ENCODE results near the gene PRKAR2B.

Gene PRKAR2B

DNA sequence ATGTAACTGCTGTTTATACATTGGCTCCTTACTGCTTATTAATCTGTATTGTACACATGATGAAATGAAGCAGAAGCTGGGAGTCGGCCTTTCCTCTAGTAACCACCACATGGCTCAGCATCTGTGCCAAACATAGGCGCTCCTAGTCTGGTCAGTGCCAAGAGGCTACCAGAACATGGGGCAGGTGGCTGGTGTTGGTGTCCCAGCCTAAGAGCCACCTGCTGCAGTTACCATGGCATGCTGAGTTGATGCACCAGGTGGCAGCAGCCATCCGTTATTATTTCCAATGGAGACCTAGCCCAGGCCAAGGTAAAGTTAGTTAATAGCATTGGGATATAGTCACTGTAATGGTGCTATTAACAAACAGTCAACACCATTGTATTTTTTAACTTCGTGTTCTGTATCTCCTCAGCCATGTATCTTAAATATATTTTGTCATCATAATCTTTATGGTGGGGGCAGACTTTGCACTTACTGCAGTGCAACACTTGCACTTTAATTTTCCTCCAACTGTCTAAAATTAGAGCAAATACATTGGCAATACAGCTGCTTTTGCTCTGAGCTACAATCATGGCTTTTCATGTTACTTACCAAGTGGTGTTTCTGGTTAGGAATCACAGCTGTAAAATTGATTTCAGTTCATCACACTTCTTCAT, 157.4 kb downstream of the PRKAR2B start:
- no peak for FAIRE-seq

DNA sequence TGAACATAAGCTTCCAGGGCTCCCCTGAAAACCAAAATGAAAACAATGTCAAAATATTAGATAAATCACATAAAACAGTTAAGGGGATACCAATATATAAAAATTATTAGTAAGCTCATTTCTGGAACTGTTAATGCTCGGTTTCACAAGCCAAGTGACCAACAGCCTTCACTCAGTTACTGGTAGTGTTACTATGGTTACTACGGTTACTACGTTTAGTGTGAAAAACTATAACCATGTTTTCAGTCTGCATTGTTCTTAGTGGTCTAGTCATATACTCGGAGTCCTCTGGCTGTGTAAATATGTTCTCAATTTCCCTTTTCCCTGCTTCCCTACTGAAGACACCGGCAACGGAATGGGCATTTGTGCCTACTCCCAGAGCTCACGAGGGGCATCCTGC, 159.1 kb downstream of the PRKAR2B start:
- FAIRE-seq, result no peak

DNA sequence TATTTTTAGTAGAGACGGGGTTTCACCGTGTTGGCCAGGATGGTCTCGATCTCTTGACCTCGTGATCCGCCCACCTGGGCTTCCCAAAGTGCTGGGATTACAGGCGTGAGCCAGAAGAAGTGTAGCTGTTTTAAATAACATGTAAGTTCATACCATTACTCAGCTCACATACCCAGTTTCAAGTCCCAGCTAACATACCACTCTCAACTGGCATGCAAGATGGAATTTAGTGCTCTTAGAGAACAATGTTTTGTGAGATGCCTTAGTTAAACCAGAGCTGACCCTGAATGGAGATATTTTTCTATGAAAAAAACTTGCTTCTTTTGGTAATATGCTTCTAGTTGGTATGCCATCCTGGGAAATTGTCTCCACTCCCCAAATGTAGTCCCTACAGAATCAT, 161.6 kb downstream of the PRKAR2B start:
- no peak for FAIRE-seq

DNA sequence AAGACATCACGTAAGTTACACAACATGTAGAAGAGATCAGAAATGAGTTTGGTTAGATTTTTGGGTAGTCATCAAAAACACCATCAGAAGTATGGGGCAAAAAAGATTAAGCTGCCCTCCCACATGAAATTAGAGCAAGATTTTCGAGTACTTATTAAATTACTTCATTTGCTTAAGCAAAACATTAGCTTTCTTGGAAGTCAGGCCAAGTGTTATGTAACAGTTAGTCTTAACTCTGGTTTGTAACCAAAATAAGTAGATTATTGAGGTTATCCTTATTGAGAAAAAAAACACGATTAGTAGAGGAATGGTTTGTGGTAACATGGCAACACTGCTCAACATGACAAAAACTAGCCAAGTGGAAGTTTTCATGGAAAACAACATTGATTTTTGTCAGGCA, 162.2 kb downstream of the PRKAR2B start:
- no peak for FAIRE-seq

DNA sequence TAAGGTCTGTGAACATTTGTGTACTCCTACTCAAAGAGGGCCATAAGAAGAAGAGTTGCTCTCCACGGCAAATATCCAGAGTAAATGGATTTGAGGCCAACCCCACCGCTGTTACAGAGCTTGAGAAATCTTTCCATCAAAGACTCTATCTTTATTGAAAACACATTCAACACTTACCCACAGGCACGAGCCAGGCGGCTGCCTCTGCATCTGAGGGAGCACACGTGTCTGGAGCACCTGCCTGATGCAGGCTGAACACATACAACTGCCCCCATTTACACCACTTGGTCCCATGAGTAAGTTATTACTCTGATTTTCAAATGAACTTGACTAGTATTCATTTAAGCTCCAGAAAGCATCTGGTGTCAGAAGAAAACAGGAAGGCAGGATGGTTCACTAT, 163.0 kb downstream of the PRKAR2B start:
- FAIRE-seq, result no peak

DNA sequence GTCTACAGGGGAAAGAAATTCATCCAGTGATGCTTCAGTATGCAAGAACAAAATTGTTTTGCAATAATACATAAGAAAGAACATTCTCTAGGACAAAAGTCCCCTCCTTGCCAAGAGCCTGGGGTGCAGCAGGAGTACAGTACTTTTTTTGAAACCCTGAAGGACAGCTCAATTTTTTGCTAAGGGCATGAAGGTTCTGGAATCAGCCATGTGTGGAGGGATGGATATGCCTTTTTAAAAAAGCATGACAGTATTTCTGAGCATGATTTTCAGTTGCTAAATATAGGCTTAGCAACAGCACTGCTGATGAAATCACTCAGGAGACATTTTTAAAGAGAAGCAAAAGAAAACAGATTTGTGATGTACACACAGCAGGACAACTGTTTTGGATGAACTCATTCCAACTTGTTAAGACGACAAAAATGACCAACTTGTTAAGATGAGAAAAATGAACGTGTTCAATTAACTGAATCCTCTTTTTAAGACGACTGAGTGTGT, 163.6 kb downstream of the PRKAR2B start:
- no peak for FAIRE-seq

DNA sequence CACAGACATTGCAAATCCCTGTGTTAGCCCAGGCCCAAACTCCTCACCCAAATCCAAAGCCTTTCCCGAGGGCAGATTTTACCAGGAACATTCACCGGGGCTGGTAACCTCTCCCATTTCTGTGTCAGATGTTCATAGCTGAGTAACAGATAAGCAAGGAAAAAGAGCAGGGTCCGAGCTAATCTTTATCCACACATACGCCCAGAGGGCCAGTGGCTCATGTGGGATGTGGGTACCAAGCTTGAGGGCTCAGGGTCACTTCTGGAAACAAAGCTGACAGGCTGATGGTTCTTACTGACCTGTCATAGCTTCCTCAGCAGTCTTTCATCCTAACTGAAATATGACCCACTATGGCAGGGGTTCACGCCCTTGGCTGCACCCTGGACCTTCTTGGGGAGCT, 164.1 kb downstream of the PRKAR2B start:
- FAIRE-seq, result no peak

DNA sequence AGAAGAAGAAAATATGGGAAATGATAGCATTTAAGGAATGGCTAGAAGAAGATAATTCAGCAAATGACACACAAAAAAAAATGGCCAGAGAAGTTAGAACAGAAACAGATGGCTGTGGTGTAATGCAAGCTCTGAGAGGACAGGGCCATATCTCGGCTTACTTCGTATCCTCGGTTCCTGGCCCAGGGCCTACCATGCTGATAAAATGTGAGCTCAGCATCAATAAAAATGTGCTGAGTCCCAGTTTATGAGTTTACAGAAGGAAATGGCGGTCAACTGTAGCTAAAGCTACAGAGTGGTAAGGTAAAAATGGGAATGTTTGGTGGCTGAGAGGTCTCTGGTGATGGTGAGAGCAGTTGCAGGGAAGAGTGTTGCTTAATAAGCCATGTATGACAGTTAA, 165.1 kb downstream of the PRKAR2B start:
- FAIRE-seq, result no peak

DNA sequence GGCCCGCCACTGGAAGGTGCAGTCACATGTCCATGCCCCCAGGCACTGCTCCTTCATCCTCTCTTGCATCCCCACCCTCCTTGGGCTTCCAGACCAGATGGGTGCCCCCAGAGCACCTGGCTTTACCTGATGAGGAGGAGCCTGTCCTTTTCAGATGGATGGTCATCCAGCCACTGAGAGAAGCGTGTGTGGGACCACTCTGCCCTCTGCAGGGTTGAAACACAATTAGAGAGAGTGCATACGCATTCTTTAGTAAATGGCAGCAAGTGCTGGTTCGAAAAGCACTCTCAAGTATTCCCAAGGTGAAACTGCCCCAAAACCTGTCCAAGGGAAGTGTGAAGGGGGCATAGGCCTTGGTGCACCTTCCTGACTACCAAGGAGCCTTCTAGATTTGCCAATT, 165.9 kb downstream of the PRKAR2B start:
- FAIRE-seq, result no peak

Measured in TTC549 (cell line).